HG03575 (cell line): ENCODE measurements around the gene MYZAP.

Source experiments
- ATAC-seq: cut with Tn5 transposase; IDR thresholded peaks from one replicate; pipeline ENCODE4 v1.9.1; 2021; ENCODE audit not compliant: unreplicated experiment, insufficient number of reproducible peaks, low FRiP score; ENCODE audit errors: extremely low read depth

MYZAP gene

GRCh38 chr15:57559875-57560274 is 31.8 kb upstream of the MYZAP start:
- no peak for ATAC-seq

GRCh38 chr15:57561041-57561711 is 30.5 kb upstream of the MYZAP start:
- ATAC-seq = peak; percentile 70

- no peak for ATAC-seq
Observed at GRCh38 chr15:57562196-57562769, 29.4 kb upstream of the MYZAP start.

GRCh38 chr15:57563416-57563815 is 28.3 kb upstream of the MYZAP start:
- ATAC-seq = no peak

GRCh38 chr15:57565311-57565710 is 26.4 kb upstream of the MYZAP start:
- no peak for ATAC-seq

GRCh38 chr15:57566834-57567233 is 24.9 kb upstream of the MYZAP start:
- no peak for ATAC-seq

- ATAC-seq = no peak
Observed at GRCh38 chr15:57567891-57568290, 23.8 kb upstream of the MYZAP start.

GRCh38 chr15:57568299-57568698 is 23.4 kb upstream of the MYZAP start:
- ATAC-seq = no peak

GRCh38 chr15:57570340-57570739 is 21.4 kb upstream of the MYZAP start:
- ATAC-seq = no peak

- ATAC-seq = no peak
Observed at GRCh38 chr15:57570994-57571393, 20.7 kb upstream of the MYZAP start.

- ATAC-seq = no peak
Observed at GRCh38 chr15:57571725-57572124, 20.0 kb upstream of the MYZAP start.

- no peak for ATAC-seq
Observed at GRCh38 chr15:57572468-57572867, 19.2 kb upstream of the MYZAP start.

- no peak for ATAC-seq
Observed at GRCh38 chr15:57573151-57573550, 18.6 kb upstream of the MYZAP start.

GRCh38 chr15:57575363-57575762 is 16.3 kb upstream of the MYZAP start:
- no peak for ATAC-seq

- ATAC-seq = no peak
Observed at GRCh38 chr15:57578288-57578900, 13.3 kb upstream of the MYZAP start.

- ATAC-seq = no peak
Observed at GRCh38 chr15:57580428-57580827, 11.3 kb upstream of the MYZAP start.

- no peak for ATAC-seq
Observed at GRCh38 chr15:57580866-57581265, 10.8 kb upstream of the MYZAP start.

GRCh38 chr15:57582090-57582489 is 9.6 kb upstream of the MYZAP start:
- ATAC-seq = no peak

GRCh38 chr15:57583282-57583681 is 8.4 kb upstream of the MYZAP start:
- no peak for ATAC-seq

GRCh38 chr15:57583720-57584119 is 8.0 kb upstream of the MYZAP start:
- no peak for ATAC-seq
